Panc1 (cell line): ENCODE measurements around the gene MACROD2.

Source experiments
- POLR2AphosphoS5 ChIP-seq: IDR thresholded peaks from 2 replicates; pipeline ENCODE4 v1.6.1; 2012; ENCODE audit warnings: mild to moderate bottlenecking, low read depth, low read length, moderate library complexity
- SIN3A ChIP-seq: IDR thresholded peaks from 2 replicates; pipeline ENCODE4 v1.6.1; 2012; ENCODE audit warnings: low read depth, mild to moderate bottlenecking, low read length, moderate library complexity, borderline replicate concordance; ENCODE audit not compliant: insufficient read depth
- TCF7L2 ChIP-seq: IDR thresholded peaks from 2 replicates; pipeline ENCODE4 v1.6.1; 2011; ENCODE audit warnings: mild to moderate bottlenecking, low read depth, low read length, inconsistent platforms
- TF ChIP-seq, protein P1 (sequence below), 2 experiments: IDR thresholded peaks; 2 replicates each; pipeline ENCODE4 v1.6.1; 2011 to 2012; ENCODE audit warnings: low read depth in 2 of 2, control low read depth in 1 of 2, low read length in 1 of 2, mild to moderate bottlenecking in 1 of 2, moderate library complexity in 1 of 2; ENCODE audit not compliant: insufficient read depth in 1 of 2
- TF ChIP-seq, protein P2 (sequence below): fragments of 450-650 bp; IDR thresholded peaks from 2 replicates; pipeline ENCODE4 v1.5.1; 2017; ENCODE audit warnings: mild to moderate bottlenecking

DNA sequence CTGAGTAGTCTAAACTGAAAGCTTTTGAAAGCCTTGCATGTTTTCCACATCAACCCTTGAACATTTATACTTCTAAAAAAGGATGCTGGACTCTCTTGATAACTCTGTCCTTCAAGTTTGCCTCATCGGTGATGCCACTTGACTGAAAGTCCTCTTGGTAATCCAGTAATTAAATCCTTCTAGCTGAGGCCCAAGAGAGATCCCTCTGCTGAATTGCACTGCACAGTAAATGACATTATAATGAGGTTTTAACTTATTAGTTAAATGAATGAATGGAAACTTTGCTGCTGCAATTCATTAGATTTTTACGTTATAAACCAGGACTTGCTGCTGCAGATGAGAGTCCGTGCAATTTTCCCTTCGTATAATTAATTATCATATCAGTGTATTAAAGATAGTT lies 706.0 kb downstream of the MACROD2 start:
- TF ChIP-seq POLR2AphosphoS5 (no peak), SIN3A (no peak), TCF7L2 (no peak)
- TF ChIP-seq, protein P1, sequence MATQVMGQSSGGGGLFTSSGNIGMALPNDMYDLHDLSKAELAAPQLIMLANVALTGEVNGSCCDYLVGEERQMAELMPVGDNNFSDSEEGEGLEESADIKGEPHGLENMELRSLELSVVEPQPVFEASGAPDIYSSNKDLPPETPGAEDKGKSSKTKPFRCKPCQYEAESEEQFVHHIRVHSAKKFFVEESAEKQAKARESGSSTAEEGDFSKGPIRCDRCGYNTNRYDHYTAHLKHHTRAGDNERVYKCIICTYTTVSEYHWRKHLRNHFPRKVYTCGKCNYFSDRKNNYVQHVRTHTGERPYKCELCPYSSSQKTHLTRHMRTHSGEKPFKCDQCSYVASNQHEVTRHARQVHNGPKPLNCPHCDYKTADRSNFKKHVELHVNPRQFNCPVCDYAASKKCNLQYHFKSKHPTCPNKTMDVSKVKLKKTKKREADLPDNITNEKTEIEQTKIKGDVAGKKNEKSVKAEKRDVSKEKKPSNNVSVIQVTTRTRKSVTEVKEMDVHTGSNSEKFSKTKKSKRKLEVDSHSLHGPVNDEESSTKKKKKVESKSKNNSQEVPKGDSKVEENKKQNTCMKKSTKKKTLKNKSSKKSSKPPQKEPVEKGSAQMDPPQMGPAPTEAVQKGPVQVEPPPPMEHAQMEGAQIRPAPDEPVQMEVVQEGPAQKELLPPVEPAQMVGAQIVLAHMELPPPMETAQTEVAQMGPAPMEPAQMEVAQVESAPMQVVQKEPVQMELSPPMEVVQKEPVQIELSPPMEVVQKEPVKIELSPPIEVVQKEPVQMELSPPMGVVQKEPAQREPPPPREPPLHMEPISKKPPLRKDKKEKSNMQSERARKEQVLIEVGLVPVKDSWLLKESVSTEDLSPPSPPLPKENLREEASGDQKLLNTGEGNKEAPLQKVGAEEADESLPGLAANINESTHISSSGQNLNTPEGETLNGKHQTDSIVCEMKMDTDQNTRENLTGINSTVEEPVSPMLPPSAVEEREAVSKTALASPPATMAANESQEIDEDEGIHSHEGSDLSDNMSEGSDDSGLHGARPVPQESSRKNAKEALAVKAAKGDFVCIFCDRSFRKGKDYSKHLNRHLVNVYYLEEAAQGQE (IDR thresholded peaks at IDR 0.05; ENCODE audit: insufficient read depth in 1 of 2, low read depth in 2 of 2, low read length in 1 of 2), result no peak
- TF ChIP-seq, protein P2, sequence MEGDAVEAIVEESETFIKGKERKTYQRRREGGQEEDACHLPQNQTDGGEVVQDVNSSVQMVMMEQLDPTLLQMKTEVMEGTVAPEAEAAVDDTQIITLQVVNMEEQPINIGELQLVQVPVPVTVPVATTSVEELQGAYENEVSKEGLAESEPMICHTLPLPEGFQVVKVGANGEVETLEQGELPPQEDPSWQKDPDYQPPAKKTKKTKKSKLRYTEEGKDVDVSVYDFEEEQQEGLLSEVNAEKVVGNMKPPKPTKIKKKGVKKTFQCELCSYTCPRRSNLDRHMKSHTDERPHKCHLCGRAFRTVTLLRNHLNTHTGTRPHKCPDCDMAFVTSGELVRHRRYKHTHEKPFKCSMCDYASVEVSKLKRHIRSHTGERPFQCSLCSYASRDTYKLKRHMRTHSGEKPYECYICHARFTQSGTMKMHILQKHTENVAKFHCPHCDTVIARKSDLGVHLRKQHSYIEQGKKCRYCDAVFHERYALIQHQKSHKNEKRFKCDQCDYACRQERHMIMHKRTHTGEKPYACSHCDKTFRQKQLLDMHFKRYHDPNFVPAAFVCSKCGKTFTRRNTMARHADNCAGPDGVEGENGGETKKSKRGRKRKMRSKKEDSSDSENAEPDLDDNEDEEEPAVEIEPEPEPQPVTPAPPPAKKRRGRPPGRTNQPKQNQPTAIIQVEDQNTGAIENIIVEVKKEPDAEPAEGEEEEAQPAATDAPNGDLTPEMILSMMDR, result no peak
